GM12801 (cell line): ENCODE results near the gene SPNS1.

ENCODE experiments used
- CTCF ChIP-seq: IDR thresholded peaks from one replicate; pipeline ENCODE4 v1.5.1; 2011; ENCODE audit warnings: control low read depth; ENCODE audit not compliant: insufficient read length; ENCODE audit errors: extremely low read depth

SPNS1 gene

GRCh38 chr16:28986492-28986891 lies 11.9 kb downstream of the SPNS1 start:
- no peak for TF ChIP-seq CTCF

- TF ChIP-seq CTCF, result no peak
Measured at GRCh38 chr16:28987170-28987853, 12.7 kb downstream of the SPNS1 start.

- TF ChIP-seq CTCF, result no peak
Measured at GRCh38 chr16:28989363-28989762, 14.8 kb downstream of the SPNS1 start.

GRCh38 chr16:28990375-28991040 lies 15.9 kb downstream of the SPNS1 start:
- TF ChIP-seq CTCF, result no peak

- no peak for TF ChIP-seq CTCF
Measured at GRCh38 chr16:28991687-28992086, 17.1 kb downstream of the SPNS1 start.

GRCh38 chr16:28992496-28992895 lies 17.9 kb downstream of the SPNS1 start:
- TF ChIP-seq CTCF, result no peak

- TF ChIP-seq CTCF, result no peak
Measured at GRCh38 chr16:28998837-28999236, 24.3 kb downstream of the SPNS1 start.
